Measurements from ENCODE around the gene APOB. TPM values are rescaled to one million over a fixed set of nuclear protein-coding genes. Genes with fewer than 3 reads are reported as not detected.

APOB gene
- total RNA-seq, 2 experiments from 2014 or later = not detected

DNA sequence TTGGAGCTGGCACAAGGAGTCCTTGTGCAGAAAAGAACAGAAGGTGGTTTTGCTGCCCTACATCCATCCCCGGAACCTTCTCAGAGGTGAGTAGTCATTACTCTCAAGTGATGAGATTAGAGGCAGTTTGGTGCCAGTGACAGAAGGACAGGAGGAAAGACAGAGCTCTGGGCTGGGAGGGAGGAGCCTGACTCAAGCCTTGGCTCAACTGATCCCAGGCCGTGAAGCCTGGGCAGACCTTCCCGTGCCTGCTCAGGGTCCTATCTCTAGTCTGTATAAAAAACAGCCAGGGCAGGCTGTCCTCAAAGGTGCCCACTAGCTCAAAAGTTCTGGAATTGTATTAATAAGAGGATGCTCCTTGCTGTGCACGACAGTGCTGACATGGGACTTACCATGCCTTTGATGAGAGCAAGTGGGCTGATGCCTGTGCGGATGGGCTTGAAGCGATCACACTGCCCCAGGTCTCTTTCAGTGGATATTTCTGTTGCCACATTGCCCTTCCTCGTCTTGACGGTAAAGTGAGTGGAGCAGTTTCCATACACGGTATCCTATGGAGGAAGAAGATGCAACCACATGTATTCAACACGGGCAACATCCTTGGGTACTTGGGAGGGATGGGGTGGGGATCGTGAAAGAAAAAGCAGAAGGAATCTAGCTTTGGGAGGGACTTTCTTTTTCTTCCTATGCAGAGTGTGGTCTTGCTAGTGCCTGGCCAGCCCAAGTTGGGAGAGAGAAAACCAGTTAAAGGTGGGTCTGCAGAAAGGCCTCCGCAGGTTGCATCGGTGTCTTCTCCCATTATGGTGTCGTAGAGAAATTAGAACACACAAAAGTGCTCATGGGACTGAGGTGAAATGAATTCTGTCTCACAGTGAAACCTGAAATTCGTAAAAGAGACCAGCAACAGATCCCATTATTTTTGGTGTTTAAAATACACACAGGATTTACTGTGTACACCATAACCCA, 6.9 kb downstream of the APOB start:
- CTCF ChIA-PET = interaction anchor here (0.6 kb wide), 1 partner anchor 73 kb away, joined by 4 read pairs; no protein-coding TSS in a partner anchor
- POLR2A ChIA-PET = no interaction called here
- DNase-seq = no peak
- Mint-ChIP-seq H3K36me3 (ENCODE audit: low read depth) (no peaks in the 10 kb centered on the region), H3K27me3 (peaks cover 7% of the 10 kb centered on the region), H3K9me3 (ENCODE audit: low read depth) (no peaks in the 10 kb centered on the region), H3K4me3 (no peak overlapping the region), H3K4me1 (no peaks in the 10 kb centered on the region), H3K27ac (no peak overlapping the region)
- intact Hi-C loops (cut with DNase I, micrococcal nuclease) = no loop called here
- ATAC-seq = no peak

DNA sequence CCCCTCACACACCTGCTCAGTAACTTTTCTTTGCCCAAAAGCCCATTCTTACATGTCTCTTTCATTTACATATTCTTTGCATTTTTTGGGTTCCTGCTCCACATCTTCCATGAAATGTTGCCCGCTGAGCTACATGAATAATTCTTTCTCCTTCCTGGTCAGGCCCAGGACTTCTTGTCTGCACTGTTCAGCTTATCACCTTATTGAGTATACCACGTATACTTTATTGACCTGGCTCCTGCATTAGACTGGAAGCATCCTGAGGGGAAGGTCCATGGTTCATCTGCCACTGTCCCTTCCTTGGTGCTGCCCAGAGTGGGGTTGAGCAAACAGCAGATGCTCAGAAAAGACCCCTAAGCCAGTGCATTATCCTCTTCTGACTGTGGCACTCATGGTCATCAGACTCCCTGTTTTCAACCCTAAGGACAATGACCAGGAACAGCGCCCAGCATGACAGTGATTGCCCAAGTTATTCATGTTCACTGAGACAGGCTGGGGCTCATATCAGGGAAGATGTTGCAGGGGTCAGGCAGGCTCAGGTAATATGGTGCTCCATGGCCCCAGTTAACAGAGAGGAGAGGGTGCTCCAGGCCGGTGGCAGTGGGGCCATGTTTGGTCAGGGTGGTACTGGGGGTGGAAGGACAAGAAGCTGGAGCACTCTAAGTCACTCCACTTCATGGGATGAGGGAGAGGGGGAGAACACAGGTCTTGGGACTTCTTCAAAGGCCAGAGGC, 7.7 kb downstream of the APOB start:
- CTCF ChIA-PET = interaction anchor here (0.6 kb wide), 1 partner anchor 74 kb away, joined by 4 read pairs; no protein-coding TSS in a partner anchor
- peaks cover 4% of the 10 kb centered on the region for H3K27me3 Mint-ChIP-seq
- ATAC-seq (no peak), DNase-seq (no peak)
- H3K9me3 Mint-ChIP-seq (ENCODE audit: low read depth) = no peaks in the 10 kb centered on the region
- no peaks in the 10 kb centered on the region for H3K36me3 Mint-ChIP-seq (ENCODE audit: low read depth)
- H3K4me1 Mint-ChIP-seq = no peaks in the 10 kb centered on the region
- no peak overlapping the region for H3K4me3 Mint-ChIP-seq
- intact Hi-C loops (cut with DNase I, micrococcal nuclease) = no loop called here
- POLR2A ChIA-PET = no interaction called here
- no peak overlapping the region for H3K27ac Mint-ChIP-seq

DNA sequence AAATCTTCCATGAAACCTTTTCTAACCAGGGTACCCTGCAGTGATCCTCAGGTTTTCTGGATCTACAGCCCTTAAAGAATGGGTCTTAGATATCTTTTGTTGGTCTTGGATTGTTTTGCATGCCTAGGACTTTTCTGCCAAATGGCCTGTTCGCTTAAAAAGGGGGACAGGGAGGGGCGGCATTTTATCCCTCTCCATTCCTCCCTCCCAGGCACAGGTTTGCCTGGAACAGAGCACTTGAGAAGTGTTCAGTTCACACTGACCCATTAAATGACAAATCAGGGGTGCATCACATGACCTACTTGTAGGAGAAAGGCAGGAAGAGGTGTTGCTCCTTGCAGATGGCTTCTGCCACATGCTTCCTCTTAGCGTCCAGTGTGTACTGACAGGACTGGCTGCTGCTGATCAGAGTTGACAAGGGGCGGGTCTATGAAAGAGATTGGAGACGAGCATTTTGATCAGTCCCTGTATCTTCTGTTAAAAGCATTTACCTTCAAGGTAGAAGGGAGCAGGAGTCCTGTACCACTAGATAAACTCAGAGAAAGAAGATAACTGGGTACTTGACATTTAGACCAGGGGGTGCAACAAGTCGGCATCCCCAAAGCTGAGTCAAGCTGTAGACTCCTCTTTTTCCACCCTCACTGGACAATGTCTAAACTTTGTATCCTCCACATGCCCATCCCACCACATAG, 8.4 kb downstream of the APOB start:
- ChIA-PET CTCF (no interaction called here), POLR2A (no interaction called here)
- Mint-ChIP-seq H3K36me3 (ENCODE audit: low read depth) (no peaks in the 10 kb centered on the region), H3K9me3 (ENCODE audit: low read depth) (no peaks in the 10 kb centered on the region), H3K27me3 (peaks cover 5% of the 10 kb centered on the region), H3K4me1 (no peaks in the 10 kb centered on the region), H3K27ac (no peak overlapping the region), H3K4me3 (no peak overlapping the region)
- ATAC-seq = no peak
- intact Hi-C loops (cut with DNase I, micrococcal nuclease) = no loop called here
- DNase-seq = no peak

DNA sequence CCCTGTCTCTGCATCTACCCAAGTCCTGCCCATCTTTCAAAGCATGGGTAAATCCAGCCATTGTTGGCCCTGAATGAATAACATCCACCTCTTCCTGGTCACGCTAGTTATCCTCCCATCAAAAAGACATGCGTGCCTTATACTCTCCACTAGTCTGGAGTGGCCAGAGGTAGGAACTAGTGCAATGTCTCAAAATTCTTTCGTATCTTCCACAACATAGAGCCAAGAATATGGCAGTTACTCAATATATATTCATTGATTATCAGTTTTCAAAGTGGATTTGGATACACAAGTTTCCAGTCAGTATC, 8.9 kb downstream of the APOB start:
- Mint-ChIP-seq H3K27me3 (peaks cover 5% of the 10 kb centered on the region), H3K27ac (no peak overlapping the region), H3K36me3 (ENCODE audit: low read depth) (no peaks in the 10 kb centered on the region), H3K4me3 (no peak overlapping the region), H3K9me3 (ENCODE audit: low read depth) (no peaks in the 10 kb centered on the region), H3K4me1 (no peaks in the 10 kb centered on the region)
- no peak for DNase-seq
- POLR2A ChIA-PET = no interaction called here
- intact Hi-C loops (cut with DNase I, micrococcal nuclease) = no loop called here
- ATAC-seq = no peak
- CTCF ChIA-PET = no interaction called here

DNA sequence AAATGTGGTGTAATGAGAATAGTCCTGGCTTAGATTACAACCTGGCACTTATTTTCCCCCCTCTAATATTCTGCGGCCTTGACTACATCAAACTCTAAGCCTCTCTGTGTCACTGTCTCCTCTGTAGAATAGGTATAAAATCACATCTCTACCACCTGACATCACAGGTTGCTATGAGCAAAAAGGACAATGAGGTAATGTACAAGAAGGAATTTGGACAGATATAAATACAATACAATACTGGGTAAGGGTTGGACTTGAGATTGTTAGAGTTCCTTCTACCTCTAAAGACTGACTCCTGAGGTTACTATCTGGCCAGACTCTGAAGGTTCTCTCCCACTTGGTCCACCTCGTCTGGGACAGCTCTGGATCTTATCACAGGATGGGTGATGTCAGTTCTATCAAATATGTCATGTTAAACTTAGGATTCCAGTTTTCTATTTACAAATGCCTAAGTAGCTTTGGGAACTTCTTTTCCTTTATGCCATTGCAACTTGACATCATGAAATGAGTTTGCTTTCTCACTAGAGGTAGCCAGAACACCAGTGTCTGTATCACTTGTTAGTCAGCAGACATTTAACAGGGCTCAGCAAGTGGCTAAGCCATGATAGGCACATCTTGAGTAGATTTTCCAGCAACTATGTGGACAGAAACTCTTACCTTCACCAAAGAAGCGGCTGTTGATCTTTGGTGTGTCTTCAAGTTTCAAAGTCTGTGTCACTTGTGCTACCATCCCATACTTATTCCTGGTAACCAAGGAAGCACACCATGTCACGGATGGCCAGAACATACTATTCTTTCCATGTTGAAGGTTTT, 9.5 kb downstream of the APOB start:
- Mint-ChIP-seq H3K27me3 (peaks cover 5% of the 10 kb centered on the region), H3K4me1 (no peaks in the 10 kb centered on the region), H3K4me3 (no peak overlapping the region), H3K27ac (no peak overlapping the region), H3K9me3 (ENCODE audit: low read depth) (no peaks in the 10 kb centered on the region), H3K36me3 (ENCODE audit: low read depth) (no peaks in the 10 kb centered on the region)
- ChIA-PET CTCF (interaction anchor here (2.5 kb wide), 1 partner anchor 8 kb away, joined by 10 read pairs; the partner anchor contains the start of gene APOB), POLR2A (no interaction called here)
- DNase-seq (no peak), ATAC-seq (no peak)
- intact Hi-C loops (cut with DNase I, micrococcal nuclease) = no loop called here

- DNase-seq (no peak), ATAC-seq (no peak)
- ChIA-PET CTCF (interaction anchor here (0.9 to 2.5 kb wide), 2 partner anchors 9 to 24 kb away, joined by 3 to 10 read pairs; partner anchors contain the start of gene APOB), POLR2A (no interaction called here)
- Mint-ChIP-seq H3K27ac (no peak overlapping the region), H3K27me3 (peaks cover 11% of the 10 kb centered on the region), H3K4me1 (no peaks in the 10 kb centered on the region), H3K4me3 (no peak overlapping the region), H3K36me3 (ENCODE audit: low read depth) (no peaks in the 10 kb centered on the region), H3K9me3 (ENCODE audit: low read depth) (no peaks in the 10 kb centered on the region)
- intact Hi-C loops (cut with DNase I, micrococcal nuclease) = no loop called here
These were observed 10.4 kb downstream of the APOB start for GRCh38 chr2:21033237-21034155.

GRCh38 chr2:21032338-21033236, 11.3 kb downstream of the APOB start:
- DNase-seq (no peak), ATAC-seq (no peak)
- POLR2A ChIA-PET = no interaction called here
- CTCF ChIA-PET = interaction anchor here (0.5 to 2.5 kb wide), 3 partner anchors 10 to 1831 kb away, joined by 3 to 10 read pairs (median 4); partner anchors contain the start of gene APOB
- H3K4me3 Mint-ChIP-seq = no peak overlapping the region
- no peak overlapping the region for H3K27ac Mint-ChIP-seq
- H3K36me3 Mint-ChIP-seq (ENCODE audit: low read depth) = no peaks in the 10 kb centered on the region
- H3K4me1 Mint-ChIP-seq = no peaks in the 10 kb centered on the region
- intact Hi-C loops (cut with DNase I, micrococcal nuclease) = no loop called here
- peaks cover 12% of the 10 kb centered on the region for H3K27me3 Mint-ChIP-seq
- no peaks in the 10 kb centered on the region for H3K9me3 Mint-ChIP-seq (ENCODE audit: low read depth)

DNA sequence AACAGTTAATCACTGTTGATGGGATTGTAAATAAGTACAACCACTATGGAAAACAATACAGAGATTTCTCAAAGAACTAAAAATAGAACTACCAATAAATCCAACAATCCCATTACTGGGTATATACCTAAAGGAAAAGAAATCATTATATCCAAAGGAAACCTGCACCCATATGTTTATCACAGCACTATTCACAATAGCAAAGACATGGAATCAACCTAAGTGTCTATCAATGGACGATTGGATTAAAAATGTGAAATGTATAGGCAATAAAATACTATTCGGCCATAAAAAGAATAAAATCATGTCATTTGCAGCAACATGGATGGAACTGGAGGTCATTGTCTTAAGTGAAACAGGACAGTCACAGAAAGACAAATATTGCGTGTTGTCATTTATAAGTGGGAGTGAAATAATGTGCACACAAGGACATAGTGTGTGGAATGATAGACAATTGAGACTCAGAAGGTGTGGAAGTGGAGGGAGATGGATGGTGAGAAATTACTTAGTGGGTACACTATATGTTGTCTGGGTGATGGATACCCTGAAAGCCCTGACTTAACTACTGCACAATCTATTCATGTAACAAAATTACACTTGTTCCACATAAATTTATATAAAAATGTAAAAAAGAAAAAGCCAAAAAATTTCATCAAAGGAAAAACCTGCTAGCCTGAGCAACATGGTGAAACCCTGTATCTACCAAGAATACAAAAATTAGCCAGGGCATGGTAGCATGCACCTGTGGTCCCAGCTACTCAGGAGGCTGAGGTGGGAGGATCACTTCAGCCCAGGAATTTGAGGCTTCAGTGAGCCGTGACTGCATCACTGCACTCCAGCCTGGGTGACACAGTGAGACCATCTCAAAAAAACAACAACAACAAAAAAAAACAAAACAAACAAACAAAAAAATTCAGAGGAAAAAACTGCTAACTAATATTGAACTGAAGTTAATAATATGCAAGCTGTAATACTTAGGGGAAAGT, 12.6 kb downstream of the APOB start:
- POLR2A ChIA-PET = no interaction called here
- Mint-ChIP-seq H3K27ac (no peak overlapping the region), H3K4me3 (no peak overlapping the region), H3K27me3 (peaks cover 12% of the 10 kb centered on the region), H3K36me3 (ENCODE audit: low read depth) (no peaks in the 10 kb centered on the region), H3K4me1 (no peaks in the 10 kb centered on the region), H3K9me3 (ENCODE audit: low read depth) (no peaks in the 10 kb centered on the region)
- ATAC-seq = no peak
- no peak for DNase-seq
- intact Hi-C loops (cut with DNase I, micrococcal nuclease) = no loop called here
- CTCF ChIA-PET = no interaction called here

DNA sequence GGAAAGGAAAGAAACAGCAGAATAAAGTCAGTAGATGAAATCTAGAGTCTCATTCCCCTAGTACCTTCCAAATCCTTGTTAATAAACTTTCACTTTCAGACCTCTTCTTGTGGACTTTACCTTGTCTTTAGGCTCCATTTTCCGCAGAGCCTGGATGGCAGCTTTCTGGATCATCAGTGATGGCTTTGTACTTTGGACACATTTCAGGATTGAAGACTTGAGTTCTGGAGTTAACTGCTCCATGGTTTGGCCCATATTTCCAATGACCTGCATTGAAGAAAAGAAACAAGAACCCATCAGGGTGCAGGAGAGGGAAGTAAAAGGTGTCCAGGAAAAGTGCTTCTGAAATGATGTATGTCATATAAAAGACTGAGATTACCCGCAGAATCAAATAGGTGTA, 14.4 kb downstream of the APOB start:
- POLR2A ChIA-PET = interaction anchor here (0.7 kb wide), 1 partner anchor 28 kb away, joined by 3 read pairs; no protein-coding TSS in a partner anchor
- CTCF ChIA-PET = no interaction called here

More for the DNA sequence above, 14.4 kb downstream of the APOB start:
- Mint-ChIP-seq H3K4me3 (no peak overlapping the region), H3K9me3 (ENCODE audit: low read depth) (no peaks in the 10 kb centered on the region), H3K27ac (no peak overlapping the region), H3K36me3 (ENCODE audit: low read depth) (no peaks in the 10 kb centered on the region), H3K27me3 (peaks cover 12% of the 10 kb centered on the region), H3K4me1 (no peaks in the 10 kb centered on the region)
- DNase-seq (no peak), ATAC-seq (no peak)
- intact Hi-C loops (cut with DNase I, micrococcal nuclease) = no loop called here
